Neural cell (in vitro differentiated cells): Measurements from ENCODE around the gene SPIN1. TPM values are rescaled to one million over a fixed set of nuclear protein-coding genes. Genes with fewer than 3 reads are reported as not detected.

Experiments used
- H2AFZ ChIP-seq: fragments of 200-600, 300-800 bp; sonication (generic), shearing (Covaris generic); 2 replicates; pipeline ENCODE4 v1.6.0; 2014; ENCODE audit warnings: low read depth, mild to moderate bottlenecking, antibody characterized with exemption, low read length, moderate library complexity
- H3F3A ChIP-seq: fragments of 200-600 bp; shearing (Covaris generic); 2 replicates; pipeline ENCODE4 v1.6.1; 2016; ENCODE audit warnings: mild to moderate bottlenecking, moderate library complexity, mixed read lengths, antibody characterized with exemption, low read length; ENCODE audit not compliant: insufficient read depth, poor library complexity, severe bottlenecking
- H3K27ac ChIP-seq: fragments of 200-600, 300-800 bp; sonication (generic), shearing (Covaris generic); 2 replicates; pipeline ENCODE4 v1.5.1; 2014; ENCODE audit warnings: mild to moderate bottlenecking, low read length, moderate library complexity
- H3K27me3 ChIP-seq: fragments of 300-800, 200-600 bp; sonication (generic), shearing (Covaris generic); 2 replicates; pipeline ENCODE4 v1.6.0; 2014; ENCODE audit warnings: mild to moderate bottlenecking, low read depth, low read length, moderate library complexity; ENCODE audit not compliant: insufficient read depth
- H3K36me3 ChIP-seq: fragments of 300-800, 200-600 bp; sonication (generic), shearing (Covaris generic); 2 replicates; pipeline ENCODE4 v1.5.1; 2014; ENCODE audit warnings: mild to moderate bottlenecking, antibody characterized with exemption, low read length, moderate library complexity; ENCODE audit not compliant: insufficient read depth
- H3K4me2 ChIP-seq: fragments of 300-800, 200-600 bp; sonication (generic), shearing (Covaris generic); 2 replicates; pipeline ENCODE4 v1.6.0; 2014; ENCODE audit warnings: mild to moderate bottlenecking, low read length
- H3K4me3 ChIP-seq: fragments of 300-800, 200-600 bp; sonication (generic), shearing (Covaris generic); 2 replicates; pipeline ENCODE4 v1.5.1; 2014; ENCODE audit warnings: mild to moderate bottlenecking, low read length, moderate library complexity
- H3K79me2 ChIP-seq: fragments of 200-600 bp; shearing (Covaris generic); replicated peaks from 2 replicates; pipeline ENCODE4 v1.6.0; 2014; ENCODE audit warnings: mild to moderate bottlenecking, low read length, moderate library complexity; ENCODE audit not compliant: insufficient read depth
- H3K9ac ChIP-seq: fragments of 300-800, 200-600 bp; sonication (generic), shearing (Covaris generic); 2 replicates; pipeline ENCODE4 v1.6.1; 2016; ENCODE audit warnings: mild to moderate bottlenecking, low read length, mixed read lengths
- H3K9me2 ChIP-seq: fragments of 200-600 bp; shearing (Covaris generic); 2 replicates; pipeline ENCODE4 v1.6.1; 2016; ENCODE audit warnings: mild to moderate bottlenecking, low read length, mixed read lengths; ENCODE audit not compliant: insufficient read depth
- H3K9me3 ChIP-seq: fragments of 200-600, 300-800 bp; sonication (generic), shearing (Covaris generic); 2 replicates; pipeline ENCODE4 v1.6.1; 2016; ENCODE audit warnings: mild to moderate bottlenecking, mixed run types, low read length, moderate library complexity, mixed read lengths
- H4K20me1 ChIP-seq: fragments of 200-600 bp; shearing (Covaris generic); 2 replicates; pipeline ENCODE4 v1.6.1; 2016; ENCODE audit warnings: mild to moderate bottlenecking, mixed run types; ENCODE audit not compliant: insufficient read depth
- EP300 ChIP-seq: fragments of 450-650 bp; conservative IDR thresholded peaks from 2 replicates; pipeline ENCODE4 v1.6.1; 2014; ENCODE audit warnings: antibody characterized with exemption, mild to moderate bottlenecking, moderate library complexity; ENCODE audit not compliant: poor library complexity, severe bottlenecking
- EZH2 ChIP-seq: fragments of 200-600, 300-800 bp; shearing (Covaris generic), sonication (generic); IDR thresholded peaks from 2 replicates; pipeline ENCODE4 v1.6.1; 2014; ENCODE audit warnings: antibody characterized with exemption, low read length, borderline replicate concordance, mild to moderate bottlenecking; ENCODE audit not compliant: insufficient read depth, poor library complexity, severe bottlenecking
- MXI1 ChIP-seq: fragments of 450-650 bp; conservative IDR thresholded peaks from 2 replicates; pipeline ENCODE4 v1.6.1; 2014; ENCODE audit warnings: antibody characterized with exemption, mild to moderate bottlenecking; ENCODE audit not compliant: poor library complexity, severe bottlenecking
- POLR2AphosphoS5 ChIP-seq: IDR thresholded peaks from 2 replicates; pipeline ENCODE4 v1.6.1; 2012
- RAD21 ChIP-seq: fragments of 450-650 bp; conservative IDR thresholded peaks from 2 replicates; pipeline ENCODE4 v1.6.1; 2014; ENCODE audit warnings: antibody characterized with exemption, mild to moderate bottlenecking, moderate library complexity
- SMC3 ChIP-seq: fragments of 450-650 bp; conservative IDR thresholded peaks from 2 replicates; pipeline ENCODE4 v1.6.1; 2014; ENCODE audit warnings: antibody characterized with exemption, mild to moderate bottlenecking, moderate library complexity; ENCODE audit not compliant: poor library complexity
- TAF1 ChIP-seq: IDR thresholded peaks from 2 replicates; pipeline ENCODE4 v1.6.1; 2012; ENCODE audit warnings: low read depth
- polyA plus RNA-seq: library from polyadenylated mRNA; depleted of rRNA; stranded (reverse); fragments of >200 nt; gene quantifications from 2 replicates; pipeline ENCODE4 v1.2.3, GENCODE V29; 2014
- TF ChIP-seq, protein P1 (sequence below): fragments of 450-650 bp; IDR thresholded peaks from 2 replicates; pipeline ENCODE4 v1.5.1; 2014; ENCODE audit warnings: antibody characterized with exemption, mild to moderate bottlenecking, moderate library complexity; ENCODE audit not compliant: poor library complexity, severe bottlenecking
- TF ChIP-seq, protein P2 (sequence below): IDR thresholded peaks from 2 replicates; pipeline ENCODE4 v1.6.1; 2012; ENCODE audit warnings: borderline replicate concordance

The SPIN1 gene
- polyA plus RNA-seq, 1 donor from 2014 or later = 282 TPM

DNA sequence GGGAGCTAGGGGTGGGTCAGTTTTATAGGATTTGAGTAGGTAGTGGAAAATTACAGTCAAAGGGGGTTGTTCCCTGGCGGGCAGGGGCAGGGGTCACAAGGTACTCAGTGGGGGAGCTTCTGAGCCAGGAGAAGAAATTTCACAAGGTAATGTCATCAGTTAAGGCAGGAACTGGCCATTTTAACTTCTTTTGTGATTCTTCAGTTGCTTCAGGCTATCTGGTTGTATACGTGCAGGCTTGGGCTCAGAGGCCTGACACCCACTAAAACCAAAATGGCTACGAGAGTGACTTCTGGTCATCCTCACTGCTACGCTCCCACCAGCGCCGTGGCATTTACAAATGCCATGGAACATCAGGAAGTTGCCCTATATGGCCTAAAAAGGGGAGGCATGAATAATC, 126.0 kb downstream of the SPIN1 start:
- TF ChIP-seq EZH2 = no peak
- no peak for TF ChIP-seq MXI1
- TF ChIP-seq TAF1 = no peak
- TF ChIP-seq RAD21 = no peak
- no peak for TF ChIP-seq EP300
- no peak for TF ChIP-seq POLR2AphosphoS5
- TF ChIP-seq, protein P1, sequence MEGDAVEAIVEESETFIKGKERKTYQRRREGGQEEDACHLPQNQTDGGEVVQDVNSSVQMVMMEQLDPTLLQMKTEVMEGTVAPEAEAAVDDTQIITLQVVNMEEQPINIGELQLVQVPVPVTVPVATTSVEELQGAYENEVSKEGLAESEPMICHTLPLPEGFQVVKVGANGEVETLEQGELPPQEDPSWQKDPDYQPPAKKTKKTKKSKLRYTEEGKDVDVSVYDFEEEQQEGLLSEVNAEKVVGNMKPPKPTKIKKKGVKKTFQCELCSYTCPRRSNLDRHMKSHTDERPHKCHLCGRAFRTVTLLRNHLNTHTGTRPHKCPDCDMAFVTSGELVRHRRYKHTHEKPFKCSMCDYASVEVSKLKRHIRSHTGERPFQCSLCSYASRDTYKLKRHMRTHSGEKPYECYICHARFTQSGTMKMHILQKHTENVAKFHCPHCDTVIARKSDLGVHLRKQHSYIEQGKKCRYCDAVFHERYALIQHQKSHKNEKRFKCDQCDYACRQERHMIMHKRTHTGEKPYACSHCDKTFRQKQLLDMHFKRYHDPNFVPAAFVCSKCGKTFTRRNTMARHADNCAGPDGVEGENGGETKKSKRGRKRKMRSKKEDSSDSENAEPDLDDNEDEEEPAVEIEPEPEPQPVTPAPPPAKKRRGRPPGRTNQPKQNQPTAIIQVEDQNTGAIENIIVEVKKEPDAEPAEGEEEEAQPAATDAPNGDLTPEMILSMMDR = no peak
- TF ChIP-seq, protein P2, sequence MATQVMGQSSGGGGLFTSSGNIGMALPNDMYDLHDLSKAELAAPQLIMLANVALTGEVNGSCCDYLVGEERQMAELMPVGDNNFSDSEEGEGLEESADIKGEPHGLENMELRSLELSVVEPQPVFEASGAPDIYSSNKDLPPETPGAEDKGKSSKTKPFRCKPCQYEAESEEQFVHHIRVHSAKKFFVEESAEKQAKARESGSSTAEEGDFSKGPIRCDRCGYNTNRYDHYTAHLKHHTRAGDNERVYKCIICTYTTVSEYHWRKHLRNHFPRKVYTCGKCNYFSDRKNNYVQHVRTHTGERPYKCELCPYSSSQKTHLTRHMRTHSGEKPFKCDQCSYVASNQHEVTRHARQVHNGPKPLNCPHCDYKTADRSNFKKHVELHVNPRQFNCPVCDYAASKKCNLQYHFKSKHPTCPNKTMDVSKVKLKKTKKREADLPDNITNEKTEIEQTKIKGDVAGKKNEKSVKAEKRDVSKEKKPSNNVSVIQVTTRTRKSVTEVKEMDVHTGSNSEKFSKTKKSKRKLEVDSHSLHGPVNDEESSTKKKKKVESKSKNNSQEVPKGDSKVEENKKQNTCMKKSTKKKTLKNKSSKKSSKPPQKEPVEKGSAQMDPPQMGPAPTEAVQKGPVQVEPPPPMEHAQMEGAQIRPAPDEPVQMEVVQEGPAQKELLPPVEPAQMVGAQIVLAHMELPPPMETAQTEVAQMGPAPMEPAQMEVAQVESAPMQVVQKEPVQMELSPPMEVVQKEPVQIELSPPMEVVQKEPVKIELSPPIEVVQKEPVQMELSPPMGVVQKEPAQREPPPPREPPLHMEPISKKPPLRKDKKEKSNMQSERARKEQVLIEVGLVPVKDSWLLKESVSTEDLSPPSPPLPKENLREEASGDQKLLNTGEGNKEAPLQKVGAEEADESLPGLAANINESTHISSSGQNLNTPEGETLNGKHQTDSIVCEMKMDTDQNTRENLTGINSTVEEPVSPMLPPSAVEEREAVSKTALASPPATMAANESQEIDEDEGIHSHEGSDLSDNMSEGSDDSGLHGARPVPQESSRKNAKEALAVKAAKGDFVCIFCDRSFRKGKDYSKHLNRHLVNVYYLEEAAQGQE = no peak
- TF ChIP-seq SMC3 = no peak
- H3K4me3 ChIP-seq = no peak overlapping the region

DNA sequence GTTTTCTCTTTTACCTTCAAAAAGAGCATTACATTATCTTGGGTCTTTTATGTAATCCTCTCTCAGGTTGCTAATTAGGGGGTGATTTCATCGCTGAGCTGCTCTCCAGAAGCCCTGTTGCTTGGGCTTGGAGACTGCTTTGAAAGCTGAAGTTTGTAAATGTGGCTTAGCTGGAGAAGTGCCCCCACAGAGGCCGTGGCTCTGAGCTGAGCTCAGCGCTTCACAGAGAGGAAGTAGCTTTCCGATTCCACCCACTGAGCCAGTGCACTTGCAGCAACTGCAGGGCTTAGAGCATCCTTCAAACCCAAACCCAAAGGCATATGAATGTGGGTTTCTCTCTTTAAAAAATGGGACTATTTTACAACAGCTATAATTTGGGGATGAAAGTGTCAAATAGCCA, 133.1 kb downstream of the SPIN1 start:
- Histone ChIP-seq H3K9me3 (no peaks in the 10 kb centered on the region), H3K9ac (no peak overlapping the region), H3K79me2 (no peaks in the 10 kb centered on the region), H4K20me1 (no peaks in the 10 kb centered on the region), H3K4me3 (no peak overlapping the region), H3F3A (no peaks in the 10 kb centered on the region), H3K27ac (no peak overlapping the region), H3K36me3 (no peaks in the 10 kb centered on the region), H3K4me2 (no peak overlapping the region), H3K27me3 (no peaks in the 10 kb centered on the region), H2AFZ (no peak overlapping the region), H3K9me2 (no peaks in the 10 kb centered on the region)
- TF ChIP-seq RAD21 (no peak), EZH2 (no peak), SMC3 (no peak), EP300 (no peak)
- TF ChIP-seq, protein P1 = no peak
- TF ChIP-seq, protein P2 = no peak

More for the DNA sequence above, 126.0 kb downstream of the SPIN1 start:
- Histone ChIP-seq H4K20me1 (no peaks in the 10 kb centered on the region), H3K9me2 (no peaks in the 10 kb centered on the region), H3K27ac (no peak overlapping the region), H3K9me3 (no peaks in the 10 kb centered on the region), H3K9ac (no peak overlapping the region), H3K27me3 (no peaks in the 10 kb centered on the region), H3K79me2 (no peaks in the 10 kb centered on the region), H2AFZ (no peak overlapping the region), H3K4me2 (no peak overlapping the region), H3K36me3 (no peaks in the 10 kb centered on the region), H3F3A (no peaks in the 10 kb centered on the region)
